HepG2 (cell line): ENCODE data around the gene RUNX3. TPM values are rescaled to one million over a fixed set of nuclear protein-coding genes. Genes with fewer than 3 reads are reported as not detected.
A peak's percentile ranks its signal among the peaks of the same experiment; 100 is the strongest.

Experiments used
- ATAC-seq: fragments of 200-7000 bp; cut with Tn5 transposase; 3 replicates; pipeline ENCODE4 v1.9.1; 2020; ENCODE audit warnings: mild to moderate bottlenecking, moderate library complexity
- BruUV-seq: library from RNA; stranded (reverse); fragments of 400-500 nt; replicated peaks from 2 replicates; lab custom pipeline; 2021; lab: Mats Ljungman, UMichigan
- CTCF ChIA-PET: fragments of 300-600 bp; formaldehyde crosslinking; extraction: SDS; loops from one replicate; lab custom pipeline; 2021; ENCODE audit warnings: low total read pairs, inconsistent platforms, low intra/inter-chr PET ratio; lab: Yijun Ruan, JAX
- POLR2A ChIA-PET: fragments of 350-600 bp; sonication (Branson Sonifier 250); formaldehyde crosslinking; loops from one replicate; lab custom pipeline; 2020; ENCODE audit warnings: antibody characterized with exemption, inconsistent platforms; lab: Yijun Ruan, JAX
- DNase-seq: peaks from one replicate; pipeline ENCODE4 v3.0.0-alpha.2; 2015; ENCODE audit warnings: low spot score
- FAIRE-seq: peaks from 3 replicates; lab custom pipeline; 2011; peaks lifted over from hg19 to GRCh38; lab: Jason Lieb, UNC
- H2AFZ ChIP-seq: one replicate; pipeline ENCODE4 v1.6.1; 2011; ENCODE audit warnings: low read length, inconsistent platforms
- H3K27ac ChIP-seq: fragments of 300-600 bp; 3 replicates; pipeline ENCODE4 v1.8.0; 2011; ENCODE audit warnings: mixed run types, mild to moderate bottlenecking, mixed read lengths, low read length, inconsistent platforms; ENCODE audit not compliant: insufficient read depth; ENCODE audit errors: extremely low read length
- H3K27me3 ChIP-seq, 2 experiments: fragments of 200-600 bp in 1 of 2; 2 replicates in 1 of 2; 3 replicates in 1 of 2; pipeline versions ENCODE4 v1.6.0 to v1.8.0; 2011; ENCODE audit warnings: low read length in 2 of 2, mild to moderate bottlenecking in 2 of 2, moderate library complexity in 2 of 2, inconsistent platforms in 1 of 2; ENCODE audit not compliant: insufficient read depth in 2 of 2, control insufficient read depth in 1 of 2
- H3K36me3 ChIP-seq, 2 experiments: fragments of 200-600 bp in 1 of 2; replicated peaks in 1 of 2; 2 replicates in 1 of 2; 3 replicates in 1 of 2; pipeline versions ENCODE4 v1.5.1 to v1.8.0; 2011; ENCODE audit warnings: low read length in 2 of 2, inconsistent platforms in 1 of 2; ENCODE audit not compliant: insufficient read depth in 2 of 2, control insufficient read depth in 1 of 2
- H3K4me1 ChIP-seq: 2 replicates; pipeline ENCODE4 v1.5.1; 2012; ENCODE audit warnings: low read length, inconsistent platforms; ENCODE audit not compliant: insufficient read depth
- H3K4me2 ChIP-seq: 2 replicates; pipeline ENCODE4 v1.6.0; 2011; ENCODE audit warnings: low read depth, low read length, inconsistent platforms
- H3K4me3 ChIP-seq, 3 experiments: fragments of 200-600 bp in 1 of 3; sonication (generic), shearing (Covaris generic) in 1 of 3; replicated peaks in 1 of 3; 2 replicates each; pipeline ENCODE4 v1.5.1; 2011 to 2016; ENCODE audit warnings: low read length in 3 of 3, inconsistent platforms in 2 of 3, low read depth in 2 of 3, mild to moderate bottlenecking in 2 of 3, control low read depth in 1 of 3, mixed read lengths in 1 of 3; ENCODE audit not compliant: insufficient read depth in 1 of 3
- H3K79me2 ChIP-seq: one replicate; pipeline ENCODE4 v1.6.1; 2011; ENCODE audit warnings: low read length, inconsistent platforms; ENCODE audit not compliant: insufficient read depth
- H3K9ac ChIP-seq: 2 replicates; pipeline ENCODE4 v1.6.0; 2011; ENCODE audit warnings: mild to moderate bottlenecking, low read depth, low read length, inconsistent platforms; ENCODE audit not compliant: insufficient read depth
- H3K9me3 ChIP-seq: 2 replicates; pipeline ENCODE4 v1.5.1; 2012; ENCODE audit warnings: mild to moderate bottlenecking, low read length
- H4K20me1 ChIP-seq: 2 replicates; pipeline ENCODE4 v1.6.0; 2011; ENCODE audit warnings: inconsistent platforms, mild to moderate bottlenecking, low read length, moderate library complexity; ENCODE audit not compliant: insufficient read depth
- NR2F2 ChIP-seq: IDR thresholded peaks from 2 replicates; pipeline ENCODE4 v1.6.1; 2012; ENCODE audit warnings: low read depth, inconsistent platforms, borderline replicate concordance
- ZNF567 ChIP-seq: sonication (generic); formaldehyde crosslinking; IDR thresholded peaks from 2 replicates; pipeline ENCODE4 v1.8.1; 2023; ENCODE audit warnings: mild to moderate bottlenecking, missing genetic modification reagents, borderline replicate concordance
- WGBS: methylation state at CpG from one replicate; pipeline ENCODE4 v1.1.6; 2017; ENCODE audit warnings: low lambda C conversion rate; 5-methylcytosine and 5-hydroxymethylcytosine counted together
- in situ Hi-C: cut with HindIII; loops from 2 replicates; pipeline ENCODE4 v1.10.0; 2017; ENCODE audit warnings: low pct_unique_long_range_greater_than_20kb; ENCODE audit not compliant: extremely low pct_ligation_motif_present
- intact Hi-C: fragments of 100-400 bp; cut with micrococcal nuclease; formaldehyde crosslinking; loops from one replicate; pipeline ENCODE4 v1.10.0; 2022; ENCODE audit not compliant: unreplicated experiment
- polyA plus RNA-seq, 8 experiments: library from polyadenylated mRNA; depleted of rRNA in 3 of 8; stranded (reverse) in 7 of 8; unstranded in 1 of 8; fragments of >200 nt; fragmentation: Illumina TruSeq in 4 of 8; extraction: Trizol in 4 of 8; gene quantifications; 2 replicates each; pipeline versions ENCODE4 v1.2.1 to v1.2.3, GENCODE V29; 2011 to 2016; ENCODE audit warnings: low read depth in 4 of 8, missing spikeins in 1 of 8, mixed read lengths in 1 of 8; ENCODE audit not compliant: insufficient read depth in 1 of 8
- total RNA-seq, 5 experiments: library from RNA; depleted of rRNA; stranded (reverse); fragments of >200 nt; fragmentation: Illumina TruSeq; extraction: Trizol; gene quantifications; 2 replicates each; pipeline ENCODE4 v1.2.3, GENCODE V29; 2016; ENCODE audit warnings: low read depth in 1 of 5
- TF ChIP-seq, protein P1 (sequence below): sonication (generic); formaldehyde crosslinking; IDR thresholded peaks from 2 replicates; pipeline ENCODE4 v1.5.0; 2020; ENCODE audit warnings: mild to moderate bottlenecking, missing genetic modification reagents

Gene RUNX3
- total and polyA plus RNA-seq, 2 of the 13 experiments (the other 11 are each of a cell fraction or from before 2014, with no cell fraction given), result 0.04 to 0.22 TPM

DNA sequence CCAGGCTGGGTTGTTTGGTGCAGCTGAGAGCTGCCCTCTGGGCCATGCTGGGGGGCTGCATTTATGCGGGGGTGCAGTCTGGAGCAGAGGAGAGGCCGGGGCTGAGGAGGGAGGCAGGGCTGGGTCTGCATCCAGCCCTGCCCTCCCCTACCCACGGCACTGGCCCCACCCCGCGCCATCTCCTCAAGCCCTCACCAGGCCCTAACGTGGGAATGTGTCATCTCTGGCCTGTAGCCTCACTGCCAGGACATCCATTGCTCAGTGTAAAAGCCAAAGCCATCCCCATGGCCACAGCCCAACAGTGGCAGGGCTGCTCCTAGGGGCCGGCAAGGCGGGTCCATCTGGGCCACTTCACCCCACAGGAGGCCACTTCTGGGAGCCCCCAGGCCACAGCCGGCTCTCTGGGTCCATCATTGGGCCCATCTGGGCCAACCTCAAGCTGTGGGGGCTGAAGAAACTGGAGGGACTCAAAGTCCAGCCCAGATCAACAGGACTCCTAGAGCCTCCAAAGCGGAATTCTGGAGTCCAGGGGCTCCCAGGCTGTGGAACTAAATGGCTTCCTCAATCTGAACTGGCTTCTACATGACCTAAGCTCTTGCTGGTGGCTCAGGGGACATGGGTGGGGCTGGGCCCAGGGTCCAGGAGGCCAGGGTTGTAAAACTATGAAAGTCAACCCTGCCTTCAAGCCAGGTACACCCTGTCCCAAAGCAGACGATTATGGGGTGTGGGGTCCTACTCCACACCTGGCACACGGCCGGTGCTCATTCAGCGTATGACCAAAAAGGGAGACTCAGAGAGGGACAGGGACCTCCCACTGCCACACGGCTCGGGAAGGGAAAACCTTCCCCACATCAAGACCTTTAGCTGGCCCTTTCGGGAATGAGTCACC lies 32.6 kb downstream of the RUNX3 start:
- peaks cover 1 to 23% of the 10 kb centered on the region in 2 experiments; a peak in 4 of 5 replicates for H3K27me3 ChIP-seq
- H3K36me3 ChIP-seq, result no peaks in the 10 kb centered on the region
- intact Hi-C loops, result loop anchor here (1.0 kb wide), 1 partner anchor 49 kb away; no protein-coding TSS in a partner anchor
- in situ Hi-C loops, result no loop called here
- TF ChIP-seq NR2F2 (no peak), ZNF567 (CRISPR knock-in tag) (no peak)
- TF ChIP-seq, protein P1, sequence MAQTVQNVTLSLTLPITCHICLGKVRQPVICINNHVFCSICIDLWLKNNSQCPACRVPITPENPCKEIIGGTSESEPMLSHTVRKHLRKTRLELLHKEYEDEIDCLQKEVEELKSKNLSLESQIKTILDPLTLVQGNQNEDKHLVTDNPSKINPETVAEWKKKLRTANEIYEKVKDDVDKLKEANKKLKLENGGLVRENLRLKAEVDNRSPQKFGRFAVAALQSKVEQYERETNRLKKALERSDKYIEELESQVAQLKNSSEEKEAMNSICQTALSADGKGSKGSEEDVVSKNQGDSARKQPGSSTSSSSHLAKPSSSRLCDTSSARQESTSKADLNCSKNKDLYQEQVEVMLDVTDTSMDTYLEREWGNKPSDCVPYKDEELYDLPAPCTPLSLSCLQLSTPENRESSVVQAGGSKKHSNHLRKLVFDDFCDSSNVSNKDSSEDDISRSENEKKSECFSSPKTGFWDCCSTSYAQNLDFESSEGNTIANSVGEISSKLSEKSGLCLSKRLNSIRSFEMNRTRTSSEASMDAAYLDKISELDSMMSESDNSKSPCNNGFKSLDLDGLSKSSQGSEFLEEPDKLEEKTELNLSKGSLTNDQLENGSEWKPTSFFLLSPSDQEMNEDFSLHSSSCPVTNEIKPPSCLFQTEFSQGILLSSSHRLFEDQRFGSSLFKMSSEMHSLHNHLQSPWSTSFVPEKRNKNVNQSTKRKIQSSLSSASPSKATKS (CRISPR knock-in tag), result no peak
- TF ChIP-seq, all 625 proteins: peak for 0
- no peaks in the 10 kb centered on the region for H3K79me2 ChIP-seq
- no peak overlapping the region for H3K27ac ChIP-seq
- FAIRE-seq (no peak), DNase-seq (no peak), ATAC-seq (peak; percentile 33)
- no TSS peak for BruUV-seq
- no peak overlapping the region for H3K9ac ChIP-seq
- no peaks in the 10 kb centered on the region for H3K4me1 ChIP-seq
- POLR2A ChIA-PET, result interaction anchor here (1.1 kb wide), 1 partner anchor 13 kb away, joined by 3 read pairs; no protein-coding TSS in a partner anchor
- WGBS, result 27% methylated on average over 6 of the region's 17 CpGs
- H4K20me1 ChIP-seq, result no peaks in the 10 kb centered on the region
- CTCF ChIA-PET, result interaction anchor here (1.6 to 2.0 kb wide), 2 partner anchors 49 kb away, joined by 8 to 20 read pairs; no protein-coding TSS in a partner anchor
- no peak overlapping the region for H2AFZ ChIP-seq
- peaks cover 3% of the 10 kb centered on the region for H3K9me3 ChIP-seq
- no peak overlapping the region for H3K4me2 ChIP-seq
- H3K4me3 ChIP-seq, result no peak overlapping the region
